ENCODE results near the gene TM9SF1.

Gene TM9SF1

DNA sequence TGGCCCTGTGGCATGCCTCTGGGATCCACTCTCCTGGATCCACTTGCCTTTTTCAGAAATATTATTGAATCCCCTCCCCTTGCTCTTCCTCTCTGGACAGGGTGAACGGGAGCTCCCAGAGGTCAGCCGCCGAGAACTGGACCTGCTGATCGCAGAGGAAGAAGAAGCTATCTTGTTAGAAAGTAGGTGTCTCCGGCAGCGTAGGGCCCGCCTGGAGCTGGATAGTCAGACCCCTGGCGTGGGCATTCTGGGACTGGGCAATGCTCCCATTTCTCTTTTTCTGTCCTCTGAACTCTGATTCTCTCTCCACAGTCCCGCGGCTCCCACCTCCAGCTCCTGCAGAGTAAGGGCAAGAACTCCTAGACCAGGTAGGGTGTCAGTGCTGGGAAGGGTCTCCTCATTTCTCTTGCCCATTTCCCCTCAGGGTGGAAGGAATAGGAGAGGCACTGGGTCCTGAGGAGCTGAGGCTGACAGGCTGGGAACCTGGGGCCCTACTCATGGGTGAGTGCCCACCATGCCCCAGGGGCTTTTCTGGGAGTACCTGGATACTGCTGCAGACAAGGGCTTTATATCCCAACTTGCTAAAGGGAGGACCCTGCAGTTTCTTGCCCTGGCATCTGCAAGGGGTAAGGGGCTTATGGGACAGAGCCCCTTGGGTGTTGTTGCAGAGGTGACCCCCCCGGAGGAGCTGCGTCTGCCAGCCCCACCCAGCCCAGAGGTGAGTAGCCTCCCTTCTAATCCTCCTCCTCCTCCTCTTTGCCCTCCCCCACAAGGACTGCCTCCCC lies 18.0 kb downstream of the TM9SF1 start:
- DNase-seq, result no peak

DNA sequence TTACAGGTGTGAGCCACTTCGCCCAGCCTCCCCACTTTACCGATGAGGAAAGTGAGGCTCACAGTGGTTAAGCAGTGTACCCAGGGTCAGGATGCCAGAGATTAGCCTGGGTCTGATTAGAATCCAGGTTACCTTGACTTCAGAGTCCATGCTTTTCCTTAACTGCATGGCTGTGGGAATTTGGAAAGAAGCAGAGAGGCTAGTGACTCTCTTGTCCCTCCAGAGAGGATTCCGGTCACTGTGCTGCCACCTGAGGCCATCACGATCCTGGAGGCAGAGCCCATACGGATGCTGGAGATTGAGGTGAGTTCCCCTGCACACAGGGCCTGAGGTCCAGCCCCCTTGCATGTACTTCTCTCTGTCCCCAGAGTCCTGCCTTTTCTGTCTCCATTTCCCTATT lies 18.6 kb downstream of the TM9SF1 start:
- DNase-seq, result no peak

DNA sequence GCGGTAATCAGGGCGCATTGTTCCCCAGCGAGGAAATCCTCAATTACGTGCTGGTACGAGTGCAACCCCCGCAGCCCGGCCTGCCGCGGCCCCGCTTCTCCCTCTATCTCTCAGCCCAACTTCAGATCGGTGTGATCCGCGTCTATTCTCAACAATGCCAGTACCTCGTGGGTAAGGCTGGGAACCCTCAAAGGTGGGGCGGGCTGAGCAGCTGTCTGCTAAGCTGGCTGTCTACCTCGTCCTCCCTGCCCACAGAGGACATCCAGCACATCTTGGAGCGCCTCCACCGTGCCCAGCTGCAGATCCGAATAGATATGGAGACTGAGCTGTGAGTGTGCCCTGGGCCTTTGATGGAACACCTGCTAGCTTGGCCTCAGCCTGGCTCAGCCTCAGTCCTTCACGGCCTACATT lies 22.4 kb downstream of the TM9SF1 start:
- DNase-seq, result no peak

DNA sequence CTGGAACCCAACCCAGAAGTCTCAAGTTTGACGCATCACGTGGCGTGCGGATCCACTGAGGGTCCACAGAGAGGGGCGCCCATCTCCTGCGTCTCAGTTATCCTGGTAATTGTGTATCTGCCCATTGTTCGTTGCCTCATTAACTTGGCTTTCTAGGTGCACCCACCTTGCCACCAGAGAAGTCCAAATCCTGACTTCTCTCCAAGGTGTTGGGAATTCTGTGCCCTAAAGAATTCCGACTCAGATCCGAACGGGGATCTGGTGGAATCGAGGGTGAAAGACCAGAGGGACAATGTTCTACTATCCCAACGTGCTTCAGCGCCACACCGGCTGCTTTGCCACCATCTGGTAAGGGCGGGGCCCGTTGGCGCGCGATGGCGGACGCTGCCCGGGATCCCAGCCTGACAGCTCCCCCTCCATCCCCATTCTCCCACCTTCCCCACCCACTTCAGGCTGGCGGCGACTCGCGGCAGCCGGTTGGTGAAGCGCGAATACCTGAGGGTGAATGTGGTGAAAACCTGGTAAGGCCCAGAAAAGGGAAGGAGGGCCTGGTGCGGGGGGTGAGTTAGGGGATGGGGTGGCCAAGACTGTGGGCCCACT lies 22.9 kb downstream of the TM9SF1 start:
- peak; percentile 3 for DNase-seq

DNA sequence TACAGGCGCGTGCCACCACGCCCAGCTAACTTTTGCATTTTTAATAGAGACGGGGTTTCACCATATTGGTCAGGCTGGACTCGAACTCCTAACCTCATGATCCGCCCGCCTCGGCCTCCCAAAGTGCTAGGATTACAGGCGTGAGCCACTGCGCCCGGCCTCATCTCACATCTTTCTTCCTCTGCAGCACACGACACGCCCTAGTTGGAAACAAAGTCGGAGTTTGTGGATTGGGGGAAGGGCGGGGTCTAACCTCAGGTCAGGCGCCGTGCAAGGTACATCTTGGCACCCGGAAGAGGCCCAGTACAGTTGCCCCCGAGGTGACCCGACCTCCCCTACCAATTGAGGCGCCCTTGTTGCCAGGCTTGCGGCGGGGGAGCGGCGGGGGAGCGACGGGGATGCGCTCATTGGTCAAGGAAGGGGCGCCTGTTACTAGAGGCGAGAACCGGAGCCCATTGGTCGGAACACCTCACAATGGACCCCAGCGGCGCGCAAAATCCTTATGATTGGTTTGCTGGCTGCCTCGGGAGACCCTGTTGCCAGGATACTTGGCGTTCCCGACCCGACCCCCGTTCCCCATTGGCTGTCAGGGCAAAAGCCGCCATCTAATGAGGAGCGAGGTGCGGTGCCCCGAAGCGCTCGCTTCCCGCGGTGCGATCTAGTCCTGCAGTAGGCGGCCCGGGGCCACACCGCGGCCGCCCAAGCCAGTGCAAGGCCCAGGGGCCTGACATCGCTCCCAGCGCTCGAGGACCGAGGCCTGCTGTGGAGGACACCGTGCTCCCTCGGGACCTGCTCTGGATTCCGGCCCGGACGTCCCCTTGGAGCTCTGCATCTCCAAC lies 23.6 kb downstream of the TM9SF1 start, which contains the start of gene REC8:
TSS of gene REC8 (plus strand) at position 659 of the 839 bp plus-strand sequence. CDS start 473 bp downstream, outside the sequence.
- DNase-seq, result peak; percentile 99

DNA sequence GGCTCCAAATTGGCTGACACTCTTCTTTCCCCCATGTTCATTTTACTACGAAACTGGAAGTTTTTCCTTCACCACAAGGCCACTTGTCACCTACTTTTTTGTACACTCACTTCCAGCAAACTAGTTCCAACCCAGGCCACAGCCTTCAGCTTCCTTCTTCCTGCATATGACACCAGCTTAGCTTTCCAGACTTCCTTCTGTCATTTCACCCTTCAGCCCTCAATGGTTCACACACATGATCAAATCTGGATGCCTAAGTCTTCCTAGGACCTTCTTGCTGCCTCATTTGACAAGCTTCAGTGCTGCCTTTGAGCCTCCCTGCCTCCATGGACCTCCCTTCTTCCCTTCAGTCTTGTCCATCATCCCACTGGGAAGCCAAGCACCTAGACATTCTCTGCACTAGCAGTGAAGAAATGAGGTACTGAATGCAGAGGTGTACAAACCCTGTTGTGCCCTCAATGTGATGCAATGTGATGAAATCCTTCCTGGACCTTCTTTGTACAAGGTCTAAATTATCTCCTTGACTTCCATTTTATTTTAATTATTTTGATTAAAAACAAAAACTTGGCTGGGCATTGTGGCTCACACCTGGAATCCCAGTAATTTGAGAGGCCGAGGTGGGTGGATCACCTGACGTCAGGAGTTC lies 27.6 kb downstream of the TM9SF1 start:
- DNase-seq, result no peak

DNA sequence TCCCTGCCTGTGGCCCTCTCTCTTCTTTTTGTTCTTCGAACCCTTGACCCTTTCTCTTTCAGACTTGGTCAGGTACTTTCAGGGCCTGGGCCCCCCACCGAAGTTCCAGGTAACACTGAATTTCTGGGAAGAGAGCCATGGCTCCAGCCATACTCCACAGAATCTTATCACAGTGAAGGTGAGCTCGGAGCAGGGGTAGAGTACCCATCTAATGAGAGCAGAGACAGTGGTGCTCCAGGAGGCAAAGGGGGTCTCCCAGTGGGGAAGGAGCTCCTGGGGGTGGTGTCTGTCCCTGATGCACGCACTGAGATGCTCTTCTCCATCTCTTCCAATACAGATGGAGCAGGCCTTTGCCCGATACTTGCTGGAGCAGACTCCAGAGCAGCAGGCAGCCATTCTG lies 29.5 kb downstream of the TM9SF1 start:
- no peak for DNase-seq

DNA sequence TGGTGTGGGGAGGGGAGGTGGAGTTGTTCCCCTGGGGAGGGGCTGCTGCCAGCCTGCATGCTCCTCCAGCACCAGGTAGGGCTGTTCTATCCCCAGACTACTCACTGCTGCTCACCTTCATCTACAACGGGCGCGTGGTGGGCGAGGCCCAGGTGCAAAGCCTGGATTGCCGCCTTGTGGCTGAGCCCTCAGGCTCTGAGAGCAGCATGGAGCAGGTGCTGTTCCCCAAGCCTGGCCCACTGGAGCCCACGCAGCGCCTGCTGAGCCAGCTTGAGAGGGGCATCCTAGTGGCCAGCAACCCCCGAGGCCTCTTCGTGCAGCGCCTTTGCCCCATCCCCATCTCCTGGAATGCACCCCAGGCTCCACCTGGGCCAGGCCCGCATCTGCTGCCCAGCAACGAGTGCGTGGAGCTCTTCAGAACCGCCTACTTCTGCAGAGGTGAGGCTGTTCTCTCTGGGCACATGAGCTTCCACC lies 30.7 kb downstream of the TM9SF1 start:
- no peak for DNase-seq

DNA sequence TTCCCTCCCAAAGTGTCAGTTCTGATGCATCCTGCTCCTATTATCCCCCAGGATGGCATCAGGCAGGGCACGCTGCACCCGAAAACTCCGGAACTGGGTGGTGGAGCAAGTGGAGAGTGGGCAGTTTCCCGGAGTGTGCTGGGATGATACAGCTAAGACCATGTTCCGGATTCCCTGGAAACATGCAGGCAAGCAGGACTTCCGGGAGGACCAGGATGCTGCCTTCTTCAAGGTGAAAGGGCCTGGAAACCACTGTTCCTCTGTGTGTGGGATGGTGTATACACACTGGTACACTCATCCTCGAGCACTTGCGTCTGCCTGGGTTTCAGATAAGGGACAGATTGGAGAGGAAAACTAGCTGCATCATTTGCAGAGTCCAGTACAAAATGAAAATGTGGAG lies 33.1 kb downstream of the TM9SF1 start:
- DNase-seq, result no peak

DNA sequence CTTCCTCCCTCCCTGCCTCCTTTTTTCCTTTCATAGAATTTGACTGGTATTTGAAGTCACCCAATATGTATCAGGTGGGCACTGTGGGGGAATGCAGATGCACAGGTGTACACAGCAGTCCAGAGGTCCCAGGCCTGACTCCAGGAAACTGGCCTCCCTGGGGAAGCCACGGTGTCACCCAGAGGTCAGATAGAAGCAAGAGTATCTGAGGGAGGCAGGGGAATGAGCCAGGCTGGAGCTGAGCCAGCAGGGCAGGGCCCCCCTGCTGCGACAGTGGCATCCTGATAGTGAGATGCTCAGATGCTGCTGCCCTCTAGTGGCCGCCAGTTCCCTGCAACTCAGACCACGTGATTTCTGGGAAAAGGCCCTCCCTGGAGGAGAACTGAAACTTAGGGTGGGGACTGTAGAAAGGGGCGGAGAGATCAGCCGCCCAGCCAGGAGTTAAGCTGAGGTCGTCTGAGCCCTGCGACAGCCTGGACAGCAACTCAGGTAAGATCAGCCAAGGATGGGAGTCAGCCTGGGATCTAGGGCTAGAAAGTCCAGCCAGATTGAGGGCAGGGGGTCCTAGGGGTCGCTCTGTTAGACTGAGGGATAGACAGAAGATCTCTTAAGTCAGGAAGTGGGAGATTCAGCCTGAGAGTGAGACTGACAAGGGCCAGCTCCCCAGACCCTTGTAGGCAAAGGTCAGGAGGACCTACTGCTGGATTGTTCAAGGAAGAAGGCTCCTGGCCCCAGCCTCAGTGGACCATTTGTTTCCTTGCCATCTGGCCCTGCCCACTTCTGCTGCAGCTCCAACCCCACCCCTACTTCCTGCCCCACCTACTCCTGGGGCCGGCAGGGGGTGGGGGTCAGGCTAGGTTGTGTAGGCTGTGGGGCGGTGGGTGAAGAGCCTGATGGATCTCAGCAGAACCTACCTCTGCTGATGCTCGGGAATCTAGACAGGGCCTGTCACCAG lies 34.1 kb downstream of the TM9SF1 start, which contains the start of gene IRF9:
TSS of gene IRF9 (plus strand) at position 416 of the 955 bp plus-strand sequence. CDS start 880 bp downstream, outside the sequence.
- peak; percentile 95 for DNase-seq

DNA sequence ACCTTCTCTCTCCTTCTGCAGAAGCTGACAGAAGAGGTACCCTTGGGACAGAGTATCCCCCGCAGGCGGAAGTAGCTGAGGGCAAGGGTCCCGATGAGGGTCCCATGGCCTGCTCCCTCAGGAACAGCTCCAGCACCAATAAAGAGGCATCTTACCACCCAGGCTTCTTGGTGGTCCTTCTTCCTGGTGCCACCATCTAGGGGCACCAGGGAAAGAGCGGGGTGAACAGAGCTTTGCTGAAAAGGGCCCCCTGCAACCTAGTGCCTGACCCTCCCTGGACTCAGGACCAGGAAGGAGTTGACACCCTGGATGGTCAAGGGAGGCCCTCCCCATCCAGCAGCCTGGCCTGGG lies 34.8 kb downstream of the TM9SF1 start:
- DNase-seq, result no peak

DNA sequence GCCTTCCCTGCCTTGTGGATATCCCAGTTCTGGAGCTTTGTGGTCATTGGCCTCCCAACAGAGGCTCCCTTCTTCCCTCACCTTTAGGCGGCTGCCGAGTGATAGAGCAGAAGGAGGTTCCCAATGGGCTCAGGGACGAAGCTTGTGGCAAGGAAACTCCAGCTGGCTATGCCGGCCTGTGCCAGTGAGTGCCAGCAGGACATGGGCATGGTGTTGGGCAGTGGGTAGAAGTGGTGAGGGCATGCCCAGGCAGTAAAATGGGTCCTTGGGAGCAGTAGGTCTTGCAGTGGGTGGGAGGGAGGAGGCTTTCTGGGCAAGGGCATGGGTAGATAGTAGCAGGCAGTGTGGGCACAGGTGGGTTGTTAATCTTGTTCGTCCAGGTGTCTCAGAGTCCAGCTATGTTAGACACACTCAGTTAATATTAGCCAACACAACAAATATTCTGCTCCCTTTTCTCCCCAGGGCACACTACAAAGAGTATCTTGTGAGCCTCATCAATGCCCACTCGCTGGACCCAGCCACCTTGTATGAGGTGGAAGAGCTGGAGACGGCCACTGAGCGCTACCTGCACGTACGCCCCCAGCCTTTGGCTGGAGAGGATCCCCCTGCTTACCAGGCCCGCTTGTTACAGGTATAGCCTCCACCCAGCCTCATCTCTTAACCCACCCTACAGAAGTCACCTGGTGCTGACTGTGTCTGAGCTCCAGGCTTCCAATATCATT lies 35.3 kb downstream of the TM9SF1 start:
- DNase-seq, result no peak

DNA sequence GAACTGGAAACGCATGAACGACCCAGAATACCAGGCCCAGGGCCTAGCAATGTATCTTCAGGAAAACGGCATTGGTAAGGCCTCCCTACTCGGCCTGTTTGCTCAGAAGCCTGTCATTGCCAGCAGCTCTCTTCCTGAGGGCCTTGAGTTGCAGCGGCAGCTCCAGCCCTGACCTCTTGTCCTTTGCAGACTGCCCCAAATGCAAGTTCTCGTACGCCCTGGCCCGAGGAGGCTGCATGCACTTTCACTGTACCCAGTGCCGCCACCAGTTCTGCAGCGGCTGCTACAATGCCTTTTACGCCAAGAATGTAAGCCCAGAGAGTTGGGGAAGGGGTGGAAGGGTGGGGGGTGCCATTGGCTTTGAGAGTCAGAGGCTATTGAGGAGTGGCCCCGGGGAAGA lies 37.9 kb downstream of the TM9SF1 start:
- no peak for DNase-seq

DNA sequence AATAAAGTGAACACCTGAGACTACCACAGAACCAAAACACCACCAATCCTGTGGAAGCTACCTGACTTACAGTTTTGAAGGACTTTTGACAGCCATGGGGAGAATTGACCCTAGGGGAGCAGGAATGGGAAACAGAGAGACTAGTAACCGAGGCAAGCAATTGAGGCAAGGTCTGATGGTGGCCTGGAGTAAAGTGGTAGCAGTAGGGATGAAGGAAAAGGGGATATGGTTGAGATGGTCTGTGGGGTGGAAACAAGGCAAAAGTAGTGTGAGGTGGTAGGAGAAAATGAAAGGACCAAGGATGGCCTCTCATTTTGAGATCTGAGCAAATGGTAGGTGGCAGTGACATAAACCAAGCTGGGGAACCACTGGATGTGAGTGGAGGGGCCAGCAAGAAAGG lies 38.4 kb downstream of the TM9SF1 start:
- DNase-seq, result no peak

DNA sequence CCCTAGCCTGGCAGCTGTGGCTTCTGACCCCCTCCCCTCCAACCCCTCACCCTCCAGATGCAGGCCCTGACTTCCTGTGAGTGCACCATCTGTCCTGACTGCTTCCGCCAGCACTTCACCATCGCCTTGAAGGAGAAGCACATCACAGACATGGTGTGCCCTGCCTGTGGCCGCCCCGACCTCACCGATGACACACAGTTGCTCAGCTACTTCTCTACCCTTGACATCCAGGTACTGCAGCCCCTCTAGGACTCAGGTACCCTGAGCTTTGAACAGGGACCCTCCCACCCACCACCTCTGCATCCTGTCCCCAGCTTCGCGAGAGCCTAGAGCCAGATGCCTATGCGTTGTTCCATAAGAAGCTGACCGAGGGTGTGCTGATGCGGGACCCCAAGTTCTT lies 40.1 kb downstream of the TM9SF1 start:
- no peak for DNase-seq

DNA sequence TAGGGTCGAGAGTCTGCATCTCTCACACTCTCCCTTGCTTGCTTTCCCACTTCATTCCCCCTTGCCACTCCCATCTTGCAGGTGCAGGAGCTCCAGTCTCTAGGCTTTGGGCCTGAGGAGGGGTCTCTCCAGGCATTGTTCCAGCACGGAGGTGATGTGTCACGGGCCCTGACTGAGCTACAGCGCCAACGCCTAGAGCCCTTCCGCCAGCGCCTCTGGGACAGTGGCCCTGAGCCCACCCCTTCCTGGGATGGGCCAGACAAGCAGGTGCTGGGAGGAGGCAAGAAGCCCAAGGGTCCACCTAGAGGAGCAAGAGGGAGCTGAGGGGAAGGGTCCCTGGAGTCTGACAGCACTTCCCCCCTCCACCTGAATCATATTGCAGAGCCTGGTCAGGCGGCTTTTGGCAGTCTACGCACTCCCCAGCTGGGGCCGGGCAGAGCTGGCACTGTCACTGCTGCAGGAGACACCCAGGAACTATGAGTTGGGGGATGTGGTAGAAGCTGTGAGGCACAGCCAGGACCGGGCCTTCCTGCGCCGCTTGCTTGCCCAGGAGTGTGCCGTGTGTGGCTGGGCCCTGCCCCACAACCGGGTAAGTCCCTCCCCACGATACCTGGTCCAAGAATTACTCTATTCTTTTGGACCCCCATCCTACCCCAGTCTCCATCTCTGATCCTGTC lies 43.7 kb downstream of the TM9SF1 start:
- no peak for DNase-seq

DNA sequence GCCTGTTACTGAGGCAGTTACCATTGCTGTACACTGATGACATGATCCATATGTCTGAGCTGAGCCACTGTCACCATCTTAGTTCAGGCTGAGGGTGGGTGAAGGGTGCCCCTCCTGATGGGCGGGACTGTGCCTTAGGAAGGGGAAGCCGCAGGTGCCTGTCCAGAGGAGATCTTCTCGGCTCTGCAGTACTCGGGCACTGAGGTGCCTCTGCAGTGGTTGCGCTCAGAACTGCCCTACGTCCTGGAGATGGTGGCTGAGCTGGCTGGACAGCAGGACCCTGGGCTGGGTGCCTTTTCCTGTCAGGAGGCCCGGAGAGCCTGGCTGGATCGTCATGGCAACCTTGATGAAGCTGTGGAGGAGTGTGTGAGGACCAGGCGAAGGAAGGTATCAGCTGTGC lies 44.2 kb downstream of the TM9SF1 start:
- DNase-seq, result no peak

DNA sequence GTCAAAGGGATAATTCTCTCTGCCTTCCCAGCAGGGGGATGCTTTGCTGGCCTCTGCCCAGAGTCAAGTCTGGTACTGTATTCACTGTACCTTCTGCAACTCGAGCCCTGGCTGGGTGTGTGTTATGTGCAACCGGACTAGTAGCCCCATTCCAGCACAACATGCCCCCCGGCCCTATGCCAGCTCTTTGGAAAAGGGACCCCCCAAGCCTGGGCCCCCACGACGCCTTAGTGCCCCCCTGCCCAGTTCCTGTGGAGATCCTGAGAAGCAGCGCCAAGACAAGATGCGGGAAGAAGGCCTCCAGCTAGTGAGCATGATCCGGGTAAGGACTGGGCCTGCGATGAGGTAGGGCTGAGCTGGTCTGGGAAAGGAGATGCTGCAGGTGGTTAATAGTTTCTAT lies 44.7 kb downstream of the TM9SF1 start:
- no peak for DNase-seq

DNA sequence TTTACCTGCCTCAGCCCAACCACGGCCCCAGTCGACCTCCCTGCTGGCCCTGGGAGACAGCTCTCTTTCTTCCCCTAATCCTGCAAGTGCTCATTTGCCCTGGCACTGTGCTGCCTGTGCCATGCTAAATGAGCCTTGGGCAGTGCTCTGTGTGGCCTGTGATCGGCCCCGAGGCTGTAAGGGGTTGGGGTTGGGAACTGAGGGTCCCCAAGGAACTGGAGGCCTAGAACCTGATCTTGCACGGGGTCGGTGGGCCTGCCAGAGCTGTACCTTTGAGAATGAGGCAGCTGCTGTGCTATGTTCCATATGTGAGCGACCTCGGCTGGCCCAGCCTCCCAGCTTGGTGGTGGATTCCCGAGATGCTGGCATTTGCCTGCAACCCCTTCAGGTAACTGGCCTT lies 45.2 kb downstream of the TM9SF1 start:
- no peak for DNase-seq

DNA sequence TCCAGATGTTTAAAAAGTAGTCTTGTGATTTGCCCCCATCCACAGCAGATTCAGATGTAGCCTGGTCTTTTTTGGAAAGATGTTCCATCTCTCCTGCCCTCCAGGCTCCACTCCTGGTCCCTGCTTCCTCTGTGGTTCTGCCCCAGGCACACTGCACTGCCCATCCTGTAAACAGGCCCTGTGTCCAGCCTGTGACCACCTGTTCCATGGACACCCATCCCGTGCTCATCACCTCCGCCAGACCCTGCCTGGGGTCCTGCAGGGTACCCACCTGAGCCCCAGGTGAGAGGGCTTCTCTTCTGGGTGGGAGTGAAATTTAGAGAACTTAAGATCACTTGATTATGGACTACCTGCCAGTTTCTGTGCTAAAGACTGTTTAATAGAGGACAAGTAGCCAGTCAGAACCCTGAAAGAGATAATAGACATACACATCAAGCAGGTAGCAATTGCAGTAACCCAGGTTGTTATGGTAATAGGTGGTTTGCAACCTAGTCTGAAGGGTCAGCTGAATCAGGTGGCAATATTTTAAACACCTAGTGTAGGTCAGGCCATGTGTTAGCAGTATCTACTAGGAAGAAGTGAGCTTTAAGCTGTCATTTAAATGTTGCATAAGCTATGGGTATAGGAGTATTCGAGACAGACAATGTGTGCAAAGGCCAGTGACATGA lies 45.8 kb downstream of the TM9SF1 start:
- DNase-seq, result no peak
